Ectodermal cell (in vitro differentiated cells): ENCODE data around the gene SCN8A.

Experiments
- H3K27ac ChIP-seq: 2 replicates; pipeline ENCODE4 v1.7.0; 2013; ENCODE audit warnings: mild to moderate bottlenecking, low read depth, low read length; ENCODE audit not compliant: insufficient read depth, poor library complexity, severe bottlenecking
- H3K27me3 ChIP-seq: 2 replicates; pipeline ENCODE4 v1.7.0; 2013; ENCODE audit warnings: mild to moderate bottlenecking, low read length; ENCODE audit not compliant: insufficient read depth, control insufficient read depth, poor library complexity, severe bottlenecking
- H3K36me3 ChIP-seq: one replicate; pipeline ENCODE4 v1.7.0; 2013; ENCODE audit warnings: low read length; ENCODE audit not compliant: control insufficient read depth, insufficient read depth
- H3K4me1 ChIP-seq: one replicate; pipeline ENCODE4 v1.7.0; 2013; ENCODE audit warnings: low read length; ENCODE audit not compliant: control insufficient read depth, insufficient read depth
- H3K4me3 ChIP-seq: 2 replicates; pipeline ENCODE4 v1.7.0; 2013; ENCODE audit warnings: low read depth, low read length, control low read depth; ENCODE audit not compliant: insufficient read depth
- H3K9me3 ChIP-seq: 2 replicates; pipeline ENCODE4 v1.7.0; 2013; ENCODE audit warnings: mild to moderate bottlenecking, low read length, moderate library complexity; ENCODE audit not compliant: control insufficient read depth
- WGBS, 2 experiments: methylation state at CpG; one replicate each; pipeline ENCODE4 v1.1.7; 2013; ENCODE audit warnings: missing lambda C conversion rate in 2 of 2; 5-methylcytosine and 5-hydroxymethylcytosine counted together

Gene SCN8A

DNA sequence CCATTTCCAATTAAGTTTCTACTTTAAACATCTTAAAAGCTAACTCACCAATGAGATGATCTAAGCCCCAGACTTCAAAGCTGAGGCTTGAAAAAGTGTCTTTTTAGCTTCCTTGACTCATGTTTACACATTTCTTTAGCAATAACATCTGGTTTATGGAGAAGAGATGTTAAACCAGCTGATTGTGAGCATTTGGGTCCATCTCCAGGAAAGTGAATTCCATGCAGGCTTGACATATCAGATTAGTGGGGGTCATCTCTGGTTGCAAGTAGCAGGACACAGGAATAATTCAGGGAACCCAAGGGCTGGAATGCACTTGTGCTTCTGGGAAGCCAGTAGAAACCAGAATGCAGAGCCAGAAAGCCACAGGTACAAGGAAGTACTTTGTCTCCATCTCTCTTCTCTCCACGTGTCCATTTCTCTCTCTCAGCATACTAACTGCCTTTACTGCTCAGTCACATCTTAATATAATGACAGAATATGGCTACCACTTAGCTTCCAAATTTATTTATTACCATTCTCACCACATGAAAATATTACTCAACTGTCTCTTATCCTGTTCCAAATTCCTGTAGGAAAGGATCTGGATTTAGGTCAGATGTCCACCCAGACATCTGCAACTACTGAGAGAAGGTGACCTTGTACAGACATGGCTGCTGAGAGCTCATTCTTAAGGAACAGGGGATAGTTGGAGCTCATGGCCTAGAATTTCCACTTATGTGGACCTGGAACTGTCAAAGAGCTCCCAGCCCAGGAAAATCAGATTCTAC lies 104.4 kb downstream of the SCN8A start:
- H3K4me1 ChIP-seq: no peaks in the 10 kb centered on the region
- no peaks in the 10 kb centered on the region for H3K27me3 ChIP-seq
- H3K9me3 ChIP-seq: no peaks in the 10 kb centered on the region
- 85 to 89% methylated on average over 1 of the region's 1 CpG for WGBS, 2 experiments
- H3K36me3 ChIP-seq: no peaks in the 10 kb centered on the region
- no peak overlapping the region for H3K27ac ChIP-seq
- no peak overlapping the region for H3K4me3 ChIP-seq

DNA sequence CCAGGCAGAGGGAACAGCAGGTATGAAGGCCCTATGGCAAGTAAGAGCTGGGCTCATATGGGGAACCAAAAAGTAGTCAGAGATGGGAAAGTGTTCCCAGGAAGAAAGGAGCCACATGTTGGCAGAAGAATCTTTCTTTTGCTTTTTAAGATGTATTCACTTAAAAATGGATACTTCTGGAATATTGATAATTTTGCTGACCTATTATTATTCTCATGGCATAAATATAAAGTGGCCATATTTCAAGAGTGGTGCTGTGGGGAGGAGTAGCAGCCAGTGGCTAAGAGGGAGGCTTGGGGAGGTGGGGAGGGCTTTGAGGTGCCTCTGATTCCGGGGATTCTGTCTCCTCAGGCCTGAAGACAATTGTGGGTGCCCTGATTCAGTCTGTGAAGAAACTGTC lies 108.2 kb downstream of the SCN8A start:
- Histone ChIP-seq H3K36me3 (no peaks in the 10 kb centered on the region), H3K27me3 (no peaks in the 10 kb centered on the region), H3K4me3 (no peak overlapping the region), H3K27ac (no peak overlapping the region), H3K9me3 (no peaks in the 10 kb centered on the region), H3K4me1 (no peaks in the 10 kb centered on the region)
- WGBS, 2 experiments: 89 to 93% methylated on average over 1 of the region's 1 CpG

DNA sequence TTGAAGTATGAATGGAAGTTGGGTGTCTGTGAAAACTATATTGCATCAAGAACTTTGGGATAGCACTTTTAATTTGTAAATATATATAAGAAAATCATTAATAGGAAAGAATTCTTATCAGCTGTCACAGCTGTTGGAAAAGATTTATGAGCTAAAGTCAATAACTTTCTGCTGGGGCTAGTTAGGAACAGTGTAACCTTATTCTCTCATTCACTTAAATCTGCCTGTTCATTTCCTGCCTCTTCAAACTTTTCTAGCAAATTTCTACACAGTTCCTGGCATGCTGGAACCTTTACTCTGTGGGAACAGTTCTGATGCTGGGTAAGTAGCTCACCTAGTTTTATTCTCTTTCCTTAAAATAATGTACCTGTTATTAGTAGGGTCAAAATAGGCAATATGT lies 109.9 kb downstream of the SCN8A start:
- H3K4me1 ChIP-seq: no peaks in the 10 kb centered on the region
- H3K27me3 ChIP-seq: no peaks in the 10 kb centered on the region
- no peaks in the 10 kb centered on the region for H3K9me3 ChIP-seq
- H3K27ac ChIP-seq: no peak overlapping the region
- H3K36me3 ChIP-seq: no peaks in the 10 kb centered on the region
- no peak overlapping the region for H3K4me3 ChIP-seq

GRCh38 chr12:51702587-51702986 lies 111.6 kb downstream of the SCN8A start:
- H3K36me3 ChIP-seq: no peaks in the 10 kb centered on the region
- H3K4me3 ChIP-seq: no peak overlapping the region
- H3K27ac ChIP-seq: no peak overlapping the region
- 98 to 100% methylated on average over 1 of the region's 1 CpG for WGBS, 2 experiments
- no peaks in the 10 kb centered on the region for H3K4me1 ChIP-seq
- H3K27me3 ChIP-seq: no peaks in the 10 kb centered on the region
- no peaks in the 10 kb centered on the region for H3K9me3 ChIP-seq

DNA sequence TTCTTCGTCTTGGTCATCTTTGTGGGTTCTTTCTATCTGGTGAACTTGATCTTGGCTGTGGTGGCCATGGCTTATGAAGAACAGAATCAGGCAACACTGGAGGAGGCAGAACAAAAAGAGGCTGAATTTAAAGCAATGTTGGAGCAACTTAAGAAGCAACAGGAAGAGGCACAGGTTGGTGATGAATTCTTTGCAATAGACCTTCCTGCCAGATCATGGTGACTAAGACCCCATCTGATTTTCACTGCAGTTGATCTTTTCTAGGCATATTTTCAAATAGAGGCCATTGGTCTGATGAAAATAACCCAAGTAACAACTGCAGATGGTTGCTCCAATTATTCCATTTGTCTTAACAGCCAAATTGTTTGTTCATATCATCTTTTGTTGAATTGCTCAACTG lies 114.4 kb downstream of the SCN8A start:
- Histone ChIP-seq H3K27me3 (no peaks in the 10 kb centered on the region), H3K36me3 (no peaks in the 10 kb centered on the region), H3K4me3 (no peak overlapping the region), H3K9me3 (no peaks in the 10 kb centered on the region), H3K4me1 (no peaks in the 10 kb centered on the region), H3K27ac (no peak overlapping the region)
- 96 to 98% methylated on average over 1 of the region's 1 CpG for WGBS, 2 experiments

GRCh38 chr12:51706206-51706605 lies 115.2 kb downstream of the SCN8A start:
- Histone ChIP-seq H3K27ac (no peak overlapping the region), H3K36me3 (no peaks in the 10 kb centered on the region)
- 86 to 92% methylated on average over 3 of the region's 3 CpGs for WGBS, 2 experiments

DNA sequence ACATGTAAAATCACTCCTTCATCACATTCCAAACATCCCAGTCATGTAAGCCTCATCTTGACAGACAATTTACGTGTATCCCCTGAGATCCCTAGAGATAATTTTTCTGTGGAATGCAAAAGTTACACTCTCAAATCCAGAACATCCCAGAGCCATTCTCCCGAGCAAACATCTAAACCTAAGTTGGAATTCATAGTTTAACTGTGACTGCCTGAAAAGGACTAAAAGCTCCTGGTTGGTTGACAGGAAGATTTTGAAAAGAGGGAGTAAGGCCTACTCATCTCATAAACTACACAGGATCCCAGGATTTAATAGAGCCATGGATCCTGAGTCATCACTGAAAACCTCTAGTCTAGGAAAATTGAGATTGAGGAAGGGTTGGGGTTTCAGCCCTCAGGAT lies 123.6 kb downstream of the SCN8A start:
- Histone ChIP-seq H3K36me3 (no peaks in the 10 kb centered on the region), H3K4me3 (no peak overlapping the region), H3K4me1 (no peaks in the 10 kb centered on the region), H3K27ac (no peak overlapping the region), H3K27me3 (no peaks in the 10 kb centered on the region), H3K9me3 (no peaks in the 10 kb centered on the region)
- WGBS, 2 experiments: 91 to 100% methylated on average over 2 of the region's 2 CpGs

More at GRCh38 chr12:51706206-51706605, 115.2 kb downstream of the SCN8A start:
- H3K4me1 ChIP-seq: no peaks in the 10 kb centered on the region
- H3K9me3 ChIP-seq: no peaks in the 10 kb centered on the region
- no peak overlapping the region for H3K4me3 ChIP-seq
- no peaks in the 10 kb centered on the region for H3K27me3 ChIP-seq

DNA sequence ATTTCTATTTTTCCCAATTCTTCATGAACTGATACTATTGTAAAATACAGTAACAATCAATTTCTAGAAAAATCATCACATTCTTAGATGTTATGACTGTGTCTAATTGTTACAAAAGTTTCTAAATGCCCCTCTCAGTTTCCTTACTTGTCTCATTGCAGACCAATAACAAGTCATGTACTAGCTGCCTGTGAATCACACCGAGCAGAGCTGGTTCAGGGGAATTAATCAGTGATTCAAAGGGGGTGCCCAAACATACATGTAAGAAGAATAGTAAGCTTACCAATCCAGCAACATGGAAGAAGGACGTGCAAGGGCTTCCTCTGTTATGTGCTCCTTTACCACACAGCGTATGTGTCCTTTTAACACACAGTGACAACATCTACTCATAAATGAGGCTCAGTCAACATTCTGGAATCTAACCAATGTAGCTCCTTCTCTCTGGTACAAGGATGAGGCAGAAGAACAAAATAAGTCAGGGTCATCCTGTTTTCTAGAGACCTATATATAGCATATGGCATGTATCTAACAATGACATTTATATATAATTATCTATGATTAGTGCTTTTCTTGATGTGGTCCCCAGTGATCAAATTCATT lies 126.4 kb downstream of the SCN8A start:
- Histone ChIP-seq H3K36me3 (no peaks in the 10 kb centered on the region), H3K27me3 (no peaks in the 10 kb centered on the region), H3K4me1 (no peaks in the 10 kb centered on the region), H3K27ac (no peak overlapping the region), H3K9me3 (no peaks in the 10 kb centered on the region), H3K4me3 (no peak overlapping the region)
- 93 to 98% methylated on average over 3 of the region's 3 CpGs for WGBS, 2 experiments

- Histone ChIP-seq H3K36me3 (no peaks in the 10 kb centered on the region), H3K27me3 (no peaks in the 10 kb centered on the region), H3K27ac (no peak overlapping the region), H3K9me3 (no peaks in the 10 kb centered on the region), H3K4me3 (no peak overlapping the region), H3K4me1 (no peaks in the 10 kb centered on the region)
- 65 to 70% methylated on average over 44 of the region's 44 CpGs for WGBS, 2 experiments
Observed at GRCh38 chr12:51721282-51721940, 130.4 kb downstream of the SCN8A start.

- no peaks in the 10 kb centered on the region for H3K36me3 ChIP-seq
- H3K4me1 ChIP-seq: no peaks in the 10 kb centered on the region
- H3K27me3 ChIP-seq: no peaks in the 10 kb centered on the region
- no peak overlapping the region for H3K27ac ChIP-seq
- H3K9me3 ChIP-seq: no peaks in the 10 kb centered on the region
- H3K4me3 ChIP-seq: no peak overlapping the region
Observed at GRCh38 chr12:51722431-51722830, 131.4 kb downstream of the SCN8A start.
